CD4-positive, alpha-beta T cell treated with Interleukin-15 for 1 hour (primary cell): Measurements from ENCODE around the gene DIDO1.
"Not testable (repeated sequence)": the region's sequence is repeated elsewhere in the genome, so short reads cannot be mapped to it uniquely, and the experiment has no call there.

Source experiments
- DNase-seq: peaks from one replicate; pipeline ENCODE4 v3.0.0-alpha.2; 2020

DIDO1 gene

GRCh38 chr20:62925420-62926228 is 681 bp downstream of the DIDO1 start:
- DNase-seq, result peak; percentile 50

- DNase-seq, result no peak
These were observed 1.3 kb downstream of the DIDO1 start for GRCh38 chr20:62925076-62925419.

DNA sequence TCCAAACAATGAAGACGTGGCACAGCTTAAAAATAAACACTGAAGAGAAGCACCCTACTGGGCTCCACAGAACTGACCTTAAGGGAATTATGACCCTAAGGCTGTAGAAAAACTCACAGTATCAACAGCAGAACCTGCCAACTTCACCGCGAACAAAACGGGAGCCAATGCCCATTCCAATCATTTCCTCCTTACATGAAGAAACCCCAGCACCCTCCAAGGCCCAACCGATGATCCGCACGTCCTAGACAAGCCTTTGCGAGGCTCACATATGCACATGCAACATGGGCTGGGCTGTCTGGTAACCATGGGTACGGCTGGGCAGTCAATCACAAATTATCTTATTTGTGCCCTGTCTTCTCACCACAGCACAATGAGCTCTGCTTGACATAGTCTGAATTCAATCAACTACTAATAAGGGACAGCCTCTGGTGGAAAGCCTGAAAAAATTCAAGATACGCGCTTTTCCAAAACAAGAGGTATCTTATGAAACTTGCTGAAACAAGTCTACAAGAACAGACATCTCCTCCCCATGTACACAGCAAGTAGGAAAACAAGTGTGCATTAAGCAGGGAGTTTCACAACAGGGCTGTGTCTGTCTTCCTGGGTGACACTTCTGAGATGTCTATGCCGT is 1.7 kb downstream of the DIDO1 start:
- peak; percentile 52 for DNase-seq

GRCh38 chr20:62923669-62924441 is 2.5 kb downstream of the DIDO1 start:
- DNase-seq, result no peak

GRCh38 chr20:62923059-62923668 is 3.1 kb downstream of the DIDO1 start:
- DNase-seq, result not testable (repeated sequence)

DNA sequence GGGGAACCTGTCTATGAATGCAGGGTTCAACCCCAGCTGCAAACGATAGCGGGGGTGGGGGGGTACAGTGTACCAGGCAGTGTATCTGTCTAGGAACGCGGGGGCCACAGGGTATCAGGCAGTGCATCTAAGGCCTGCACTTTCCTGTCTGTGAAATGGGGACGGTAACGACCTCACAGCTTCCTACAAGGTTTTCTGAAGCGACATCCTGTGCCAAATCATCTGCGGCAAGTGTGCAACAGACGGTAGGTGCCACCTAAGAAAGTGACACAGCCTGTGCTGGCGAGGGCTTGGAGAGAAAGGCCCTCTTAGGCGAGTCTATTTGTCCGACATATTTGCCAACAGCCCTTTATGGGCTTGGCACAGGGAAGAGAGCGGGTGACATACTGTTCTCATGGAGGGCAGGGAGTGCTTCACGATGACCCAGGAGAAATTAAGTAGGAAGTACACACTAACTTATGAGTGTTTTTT is 3.8 kb downstream of the DIDO1 start:
- peak; percentile 50 for DNase-seq

GRCh38 chr20:62921119-62921687 is 5.1 kb downstream of the DIDO1 start:
- DNase-seq, result peak; percentile 63

DNA sequence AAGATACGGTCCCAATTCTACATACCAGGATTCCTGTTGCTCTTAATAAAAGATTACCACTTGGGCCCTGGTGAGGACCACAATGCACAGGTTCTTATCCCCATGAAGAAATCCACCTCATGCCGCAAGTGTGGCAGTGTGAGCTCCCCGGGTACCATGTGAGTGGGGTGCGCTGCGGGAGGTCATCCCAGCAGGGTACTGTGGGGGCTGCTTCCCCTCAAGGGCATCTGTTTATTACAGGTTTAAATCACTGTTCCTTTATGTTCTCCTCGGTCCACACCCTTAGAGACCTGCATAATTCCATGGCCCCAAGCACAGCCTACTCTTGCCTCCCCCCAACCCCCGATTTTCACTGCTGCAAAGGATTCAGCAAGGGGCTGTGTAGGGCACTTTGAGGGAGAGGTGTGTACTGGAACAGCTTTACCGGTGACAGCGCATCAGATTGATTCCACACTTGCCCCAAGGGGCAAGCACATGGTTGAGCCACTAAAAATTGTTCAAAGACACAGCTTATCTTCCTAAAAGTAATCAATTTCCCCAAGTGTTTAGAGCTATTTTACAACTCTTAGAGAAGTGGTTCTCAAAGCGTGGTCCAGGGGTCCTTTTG is 6.2 kb downstream of the DIDO1 start:
- DNase-seq, result no peak

- DNase-seq, result peak; percentile 43
These were observed 7.5 kb downstream of the DIDO1 start for GRCh38 chr20:62918831-62919230.

GRCh38 chr20:62918147-62918546 is 8.2 kb downstream of the DIDO1 start:
- DNase-seq, result peak; percentile 45

- no peak for DNase-seq
These were observed 8.6 kb downstream of the DIDO1 start for GRCh38 chr20:62917720-62918119.

DNA sequence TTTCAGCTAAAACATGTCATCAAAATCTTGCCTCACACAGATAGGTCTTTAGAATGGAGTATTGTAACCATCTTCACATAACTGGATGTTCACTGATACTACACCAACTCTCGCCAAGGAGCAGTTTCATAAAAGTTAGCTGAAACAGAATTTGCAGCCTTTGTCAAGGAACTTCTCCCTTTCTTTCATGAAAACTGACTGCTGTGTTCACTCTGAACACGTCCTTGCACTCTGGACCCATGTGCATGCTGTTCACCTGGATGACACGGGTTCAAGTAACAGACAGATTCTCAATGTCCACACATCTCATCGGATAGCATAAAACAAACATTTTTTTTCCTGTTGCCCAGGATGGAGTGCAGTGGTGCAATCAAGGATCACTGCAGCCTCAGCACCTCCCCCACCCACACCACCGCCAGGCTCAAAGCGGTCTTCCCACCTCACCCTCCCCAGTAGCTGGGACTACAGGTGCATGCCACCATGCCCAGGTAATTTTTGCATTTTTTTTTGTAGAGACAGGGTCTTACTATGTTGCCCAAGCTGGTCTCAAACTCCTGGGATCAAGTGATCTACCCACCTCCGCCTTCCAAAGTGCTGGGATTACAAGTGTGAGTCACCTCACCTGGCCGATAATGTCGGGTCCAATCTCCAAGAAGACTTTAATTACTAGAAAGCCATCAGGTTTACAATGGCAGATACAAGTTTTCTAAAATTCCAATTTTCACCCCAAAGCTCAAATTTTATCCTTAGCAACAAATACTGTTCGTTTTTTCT is 9.4 kb downstream of the DIDO1 start:
- DNase-seq, result no peak

GRCh38 chr20:62914970-62915457 is 11.3 kb downstream of the DIDO1 start:
- DNase-seq, result peak; percentile 29

DNA sequence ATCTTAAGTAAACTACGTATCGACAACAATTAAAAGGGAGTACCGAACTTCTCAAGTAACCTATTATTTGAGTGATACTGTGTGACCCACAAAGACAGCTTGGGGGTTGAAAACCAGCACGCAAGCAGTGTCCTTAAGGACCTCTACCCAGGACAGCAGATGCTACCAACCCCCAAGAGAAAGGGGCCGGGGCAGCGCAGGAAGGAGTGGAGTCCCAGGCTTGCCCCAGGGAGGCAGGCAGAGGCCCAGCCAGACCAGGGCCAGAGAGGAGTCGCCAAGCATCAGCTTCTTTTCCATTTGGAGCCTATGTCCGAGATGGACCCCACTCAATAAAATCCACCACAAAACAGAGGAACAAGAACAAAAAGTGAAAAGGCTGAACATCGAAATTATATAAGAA is 11.9 kb downstream of the DIDO1 start:
- no peak for DNase-seq

DNA sequence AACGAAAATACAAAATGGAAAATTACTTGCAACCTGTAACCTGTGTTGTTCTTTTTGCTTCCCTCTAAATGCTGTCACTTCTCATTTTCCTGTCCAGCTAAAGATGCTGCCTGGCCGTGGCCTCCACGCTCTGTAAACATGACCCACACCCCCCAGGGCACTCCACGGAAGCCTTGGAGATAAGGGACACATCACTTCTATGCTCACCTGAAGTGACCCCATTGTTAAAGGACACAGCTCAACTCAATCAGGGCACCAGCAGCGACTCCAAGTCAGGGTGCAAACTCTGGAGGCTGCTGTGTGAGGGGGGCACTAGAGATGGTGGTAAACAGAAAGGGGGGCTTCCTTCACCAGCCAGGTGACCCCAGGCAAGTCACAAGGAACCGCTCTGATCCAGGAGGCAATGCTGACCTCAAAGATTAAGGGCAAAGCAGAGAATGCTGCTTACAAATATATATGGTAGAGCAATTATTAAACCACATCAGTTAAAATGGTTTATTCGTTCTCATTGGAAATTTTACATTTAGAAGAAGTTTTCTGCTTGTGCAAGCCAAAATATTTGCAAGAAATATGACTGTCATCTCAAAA is 13.2 kb downstream of the DIDO1 start:
- no peak for DNase-seq

DNA sequence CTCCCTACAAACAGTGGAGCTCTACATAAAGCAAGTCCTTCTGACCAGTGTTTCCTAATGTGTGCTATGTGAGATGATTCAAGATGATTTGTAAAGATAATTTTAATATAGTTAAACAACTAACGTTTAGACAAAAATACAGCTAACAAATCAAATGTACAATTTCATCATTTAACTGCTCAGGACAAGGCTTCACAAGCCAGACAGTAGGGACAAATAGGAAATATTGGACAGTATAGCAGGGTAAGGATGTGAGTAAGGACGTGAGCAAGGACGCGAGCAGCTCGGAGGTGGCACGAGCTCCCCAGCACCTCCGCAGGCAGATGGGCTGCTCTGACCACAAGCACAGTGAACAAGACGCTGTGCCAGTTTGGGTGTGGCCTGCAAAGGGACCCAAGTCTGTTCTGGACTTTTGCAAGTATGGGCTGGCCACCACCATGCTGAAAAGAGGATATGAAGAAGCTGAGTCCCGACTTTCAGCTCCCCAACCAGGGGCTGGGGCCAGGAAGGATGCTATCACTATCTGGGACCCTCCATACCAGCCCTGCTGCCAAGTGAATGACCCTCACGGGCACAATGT is 14.5 kb downstream of the DIDO1 start:
- no peak for DNase-seq

- no peak for DNase-seq
These were observed 15.4 kb downstream of the DIDO1 start for GRCh38 chr20:62910777-62911497.

- no peak for DNase-seq
These were observed 16.0 kb downstream of the DIDO1 start for GRCh38 chr20:62910217-62910766.

DNA sequence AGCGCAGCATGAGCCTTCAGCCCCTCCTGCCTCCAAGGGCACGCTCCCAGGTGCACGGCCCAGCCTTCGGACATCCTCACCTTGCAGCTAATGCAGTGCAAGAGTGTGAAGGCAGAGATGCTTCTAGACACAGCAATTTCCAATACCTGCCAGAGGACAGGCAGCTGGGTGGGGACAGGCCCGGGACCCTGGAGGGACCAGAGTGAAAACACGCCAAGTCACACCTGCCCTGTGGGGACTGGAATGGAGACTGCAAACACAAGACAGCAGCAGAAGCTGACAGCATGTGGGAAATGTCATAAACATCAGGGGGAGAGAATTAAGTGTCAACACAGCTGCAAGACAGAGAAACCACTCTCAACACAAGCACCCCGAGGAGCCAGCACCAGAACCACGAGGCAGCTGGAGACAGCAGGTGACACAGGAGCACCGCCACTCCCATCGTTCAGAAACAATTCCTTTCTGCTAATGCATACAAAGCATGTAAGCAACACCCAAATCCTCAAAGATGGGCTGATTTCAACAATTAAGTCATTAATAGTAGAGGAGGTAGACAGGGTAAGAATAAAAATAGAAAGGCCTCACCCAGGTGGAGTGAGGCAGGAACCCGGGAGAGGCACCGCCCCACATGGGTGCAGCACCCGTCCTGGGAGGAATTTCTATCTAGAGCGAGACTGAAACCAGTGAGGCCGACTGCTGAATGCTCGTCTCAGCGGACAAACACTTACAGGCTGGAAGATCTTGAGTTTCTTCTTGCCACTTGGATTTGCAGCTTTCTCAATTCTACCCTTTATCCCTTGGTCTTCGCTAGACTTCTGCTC is 17.1 kb downstream of the DIDO1 start:
- no peak for DNase-seq
